ENCODE results near the gene MMP13. TPM values are rescaled to one million over a fixed set of nuclear protein-coding genes. Genes with fewer than 3 reads are reported as not detected.

Gene MMP13
- total and polyA plus RNA-seq, 7 experiments from 2014 or later, result not detected

- Histone ChIP-seq H3K4me3 (ENCODE audit: low read length) (no peak overlapping the region), H3K27me3 (ENCODE audit: control insufficient read depth in 2 of 2, insufficient read depth in 2 of 2, low read length in 2 of 2) (no peaks in the 10 kb centered on the region), H3K4me1 (ENCODE audit: control insufficient read depth in 2 of 2, insufficient read depth in 2 of 2, low read length in 2 of 2) (no peaks in the 10 kb centered on the region), H3K9me3 (ENCODE audit: control insufficient read depth in 2 of 3, low read length in 3 of 3) (no peaks in the 10 kb centered on the region), H3K27ac (ENCODE audit: low read depth, low read length) (no peak overlapping the region), H3K36me3 (ENCODE audit: control insufficient read depth in 2 of 3, insufficient read depth in 3 of 3, low read length in 3 of 3) (no peaks in the 10 kb centered on the region)
- ChIA-PET POLR2A (no interaction called here), CTCF (interaction anchor here (0.6 kb wide), 1 partner anchor 1086 kb away, joined by 3 read pairs; no protein-coding TSS in a partner anchor)
- H3K4me3 Mint-ChIP-seq, result no peak overlapping the region
- no peaks in the 10 kb centered on the region for H3K4me1 Mint-ChIP-seq
- H3K36me3 Mint-ChIP-seq, result no peaks in the 10 kb centered on the region
- H3K9me3 Mint-ChIP-seq, result no peaks in the 10 kb centered on the region
- ATAC-seq (no peak), DNase-seq (no peak)
- H3K27me3 Mint-ChIP-seq, result peaks cover 2 to 17% (median 10%) of the 10 kb centered on the region in 5 donors
- H3K27ac Mint-ChIP-seq, result no peak overlapping the region
- intact Hi-C loops (cut with micrococcal nuclease), result no loop called here
Observed at GRCh38 chr11:102925988-102926387, 29.5 kb downstream of the MMP13 start.

GRCh38 chr11:102924851-102925380, 30.6 kb downstream of the MMP13 start:
- H3K4me3 Mint-ChIP-seq, result no peak overlapping the region
- Histone ChIP-seq H3K36me3 (ENCODE audit: control insufficient read depth in 2 of 3, insufficient read depth in 3 of 3, low read length in 3 of 3) (no peaks in the 10 kb centered on the region), H3K27me3 (ENCODE audit: control insufficient read depth in 2 of 2, insufficient read depth in 2 of 2, low read length in 2 of 2) (no peaks in the 10 kb centered on the region), H3K9me3 (ENCODE audit: control insufficient read depth in 2 of 3, low read length in 3 of 3) (no peaks in the 10 kb centered on the region), H3K27ac (ENCODE audit: low read depth, low read length) (no peak overlapping the region), H3K4me3 (ENCODE audit: low read length) (no peak overlapping the region), H3K4me1 (ENCODE audit: control insufficient read depth in 2 of 2, insufficient read depth in 2 of 2, low read length in 2 of 2) (no peaks in the 10 kb centered on the region)
- H3K27me3 Mint-ChIP-seq, result peaks cover 6 to 21% (median 8%) of the 10 kb centered on the region in 5 donors
- H3K9me3 Mint-ChIP-seq, result no peaks in the 10 kb centered on the region
- no peak for ATAC-seq
- no peak overlapping the region for H3K27ac Mint-ChIP-seq
- no peaks in the 10 kb centered on the region for H3K36me3 Mint-ChIP-seq
- ChIA-PET CTCF (no interaction called here), POLR2A (no interaction called here)
- H3K4me1 Mint-ChIP-seq, result peaks cover 0 to 6% (median 4%) of the 10 kb centered on the region in 7 donors
- no peak for DNase-seq
- intact Hi-C loops (cut with micrococcal nuclease), result no loop called here

- no peaks in the 10 kb centered on the region for H3K27me3 ChIP-seq (ENCODE audit: control insufficient read depth in 2 of 2, insufficient read depth in 2 of 2, low read length in 2 of 2)
- no peaks in the 10 kb centered on the region for H3K4me1 ChIP-seq (ENCODE audit: control insufficient read depth in 2 of 2, insufficient read depth in 2 of 2, low read length in 2 of 2)
- Mint-ChIP-seq H3K4me1 (peaks cover 0 to 9% (median 6%) of the 10 kb centered on the region in 7 donors), H3K4me3 (no peak overlapping the region), H3K9me3 (no peaks in the 10 kb centered on the region), H3K27me3 (peaks cover 6 to 28% (median 13%) of the 10 kb centered on the region in 5 donors), H3K27ac (no peak overlapping the region), H3K36me3 (no peaks in the 10 kb centered on the region)
- no peaks in the 10 kb centered on the region for H3K9me3 ChIP-seq (ENCODE audit: control insufficient read depth in 2 of 3, low read length in 3 of 3)
- ChIA-PET CTCF (no interaction called here), POLR2A (no interaction called here)
- no peak overlapping the region for H3K27ac ChIP-seq (ENCODE audit: low read depth, low read length)
- no peak for ATAC-seq
- DNase-seq, result no peak
- intact Hi-C loops (cut with micrococcal nuclease), result no loop called here
- H3K4me3 ChIP-seq (ENCODE audit: low read length), result no peak overlapping the region
- H3K36me3 ChIP-seq (ENCODE audit: control insufficient read depth in 2 of 3, insufficient read depth in 3 of 3, low read length in 3 of 3), result no peaks in the 10 kb centered on the region
Observed at GRCh38 chr11:102921587-102922220, 33.8 kb downstream of the MMP13 start.

DNA sequence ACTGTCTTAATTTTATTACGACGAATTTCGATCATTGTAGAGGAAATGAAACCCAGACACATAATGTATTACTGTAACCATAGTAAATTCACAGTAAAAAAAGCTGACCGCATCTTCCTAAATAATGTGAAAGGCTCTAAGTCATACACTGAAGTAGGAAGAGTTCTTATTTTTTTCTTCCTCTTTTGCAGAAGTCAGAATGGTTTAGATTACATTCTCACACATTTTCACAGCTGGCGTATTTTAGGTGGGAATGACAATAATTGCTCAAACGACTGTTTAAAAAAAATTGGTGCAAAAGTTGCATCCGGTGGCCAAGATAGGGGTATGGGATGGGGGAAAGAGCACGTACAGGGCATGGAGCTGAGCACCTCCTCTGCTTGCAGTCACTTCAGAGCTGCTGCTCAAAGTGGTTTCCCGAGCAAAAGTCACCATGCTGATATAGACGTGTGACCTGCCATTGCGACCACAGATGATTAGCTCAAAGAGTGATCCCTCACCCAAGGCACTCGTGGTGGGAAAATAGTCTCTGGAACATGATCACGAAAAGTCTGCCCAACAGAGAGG, 35.3 kb downstream of the MMP13 start:
- no peaks in the 10 kb centered on the region for H3K36me3 Mint-ChIP-seq
- no peaks in the 10 kb centered on the region for H3K4me1 ChIP-seq (ENCODE audit: control insufficient read depth in 2 of 2, insufficient read depth in 2 of 2, low read length in 2 of 2)
- ChIA-PET POLR2A (no interaction called here), CTCF (no interaction called here)
- peak overlapping the region in 1 of 10 donors; percentile 29 for H3K4me3 Mint-ChIP-seq
- no peaks in the 10 kb centered on the region for H3K36me3 ChIP-seq (ENCODE audit: control insufficient read depth in 2 of 3, insufficient read depth in 3 of 3, low read length in 3 of 3)
- no peak overlapping the region for H3K27ac ChIP-seq (ENCODE audit: low read depth, low read length)
- no peak overlapping the region for H3K4me3 ChIP-seq (ENCODE audit: low read length)
- no peak for DNase-seq
- peak overlapping the region in 1 of 9 donors; percentile 20 for H3K27ac Mint-ChIP-seq
- peaks cover 11 to 30% (median 17%) of the 10 kb centered on the region in 5 donors for H3K27me3 Mint-ChIP-seq
- no peaks in the 10 kb centered on the region for H3K9me3 ChIP-seq (ENCODE audit: control insufficient read depth in 2 of 3, low read length in 3 of 3)
- H3K27me3 ChIP-seq (ENCODE audit: control insufficient read depth in 2 of 2, insufficient read depth in 2 of 2, low read length in 2 of 2), result no peaks in the 10 kb centered on the region
- peaks cover 0 to 9% (median 6%) of the 10 kb centered on the region in 7 donors for H3K4me1 Mint-ChIP-seq
- ATAC-seq, result peak; percentile 82
- no peaks in the 10 kb centered on the region for H3K9me3 Mint-ChIP-seq
- intact Hi-C loops (cut with micrococcal nuclease), result no loop called here

GRCh38 chr11:102915044-102915375, 40.5 kb downstream of the MMP13 start:
- H3K9me3 ChIP-seq (ENCODE audit: control insufficient read depth in 2 of 3, low read length in 3 of 3), result no peaks in the 10 kb centered on the region
- Mint-ChIP-seq H3K4me3 (no peak overlapping the region), H3K36me3 (no peaks in the 10 kb centered on the region), H3K9me3 (no peaks in the 10 kb centered on the region), H3K27ac (no peak overlapping the region), H3K27me3 (peaks cover 5 to 17% (median 12%) of the 10 kb centered on the region in 5 donors), H3K4me1 (peaks cover 0 to 4% (median 1%) of the 10 kb centered on the region in 7 donors)
- H3K27me3 ChIP-seq (ENCODE audit: control insufficient read depth in 2 of 2, insufficient read depth in 2 of 2, low read length in 2 of 2), result no peaks in the 10 kb centered on the region
- no peaks in the 10 kb centered on the region for H3K4me1 ChIP-seq (ENCODE audit: control insufficient read depth in 2 of 2, insufficient read depth in 2 of 2, low read length in 2 of 2)
- no peak for ATAC-seq
- no peak overlapping the region for H3K27ac ChIP-seq (ENCODE audit: low read depth, low read length)
- CTCF ChIA-PET, result no interaction called here
- intact Hi-C loops (cut with micrococcal nuclease), result loop anchor here in 1 of 2 donors (2.0 to 10.0 kb wide), 2 partner anchors 26 to 140 kb away; no protein-coding TSS in a partner anchor
- POLR2A ChIA-PET, result no interaction called here
- no peak overlapping the region for H3K4me3 ChIP-seq (ENCODE audit: low read length)
- no peaks in the 10 kb centered on the region for H3K36me3 ChIP-seq (ENCODE audit: control insufficient read depth in 2 of 3, insufficient read depth in 3 of 3, low read length in 3 of 3)
- DNase-seq, result no peak

GRCh38 chr11:102914238-102915043, 41.1 kb downstream of the MMP13 start:
- no peak for ATAC-seq
- Mint-ChIP-seq H3K4me1 (no peaks in the 10 kb centered on the region), H3K9me3 (peaks cover 0 to 2% (median 0%) of the 10 kb centered on the region in 11 donors), H3K4me3 (no peak overlapping the region), H3K27me3 (peaks cover 7 to 17% (median 12%) of the 10 kb centered on the region in 5 donors), H3K27ac (no peak overlapping the region), H3K36me3 (no peaks in the 10 kb centered on the region)
- POLR2A ChIA-PET, result no interaction called here
- no peaks in the 10 kb centered on the region for H3K9me3 ChIP-seq (ENCODE audit: control insufficient read depth in 2 of 3, low read length in 3 of 3)
- H3K4me3 ChIP-seq (ENCODE audit: low read length), result no peak overlapping the region
- no peaks in the 10 kb centered on the region for H3K36me3 ChIP-seq (ENCODE audit: control insufficient read depth in 2 of 3, insufficient read depth in 3 of 3, low read length in 3 of 3)
- no peaks in the 10 kb centered on the region for H3K4me1 ChIP-seq (ENCODE audit: control insufficient read depth in 2 of 2, insufficient read depth in 2 of 2, low read length in 2 of 2)
- intact Hi-C loops (cut with micrococcal nuclease), result loop anchor here in 1 of 2 donors (2.0 to 10.0 kb wide), 2 partner anchors 26 to 140 kb away; no protein-coding TSS in a partner anchor
- H3K27ac ChIP-seq (ENCODE audit: low read depth, low read length), result no peak overlapping the region
- CTCF ChIA-PET, result no interaction called here
- DNase-seq, result no peak
- H3K27me3 ChIP-seq (ENCODE audit: control insufficient read depth in 2 of 2, insufficient read depth in 2 of 2, low read length in 2 of 2), result no peaks in the 10 kb centered on the region
